ENCODE data around the gene KCNJ14.
A peak's percentile ranks its signal among the peaks of the same experiment; 100 is the strongest.

Gene KCNJ14

GRCh38 chr19:48455171-48455907 is at the start of gene KCNJ14:
KCNJ14 (plus strand) TSS chr19:48455574; CDS start chr19:48461725, 6,151 bp downstream.
- DNase-seq (ENCODE audit: low spot score) = no peak

DNA sequence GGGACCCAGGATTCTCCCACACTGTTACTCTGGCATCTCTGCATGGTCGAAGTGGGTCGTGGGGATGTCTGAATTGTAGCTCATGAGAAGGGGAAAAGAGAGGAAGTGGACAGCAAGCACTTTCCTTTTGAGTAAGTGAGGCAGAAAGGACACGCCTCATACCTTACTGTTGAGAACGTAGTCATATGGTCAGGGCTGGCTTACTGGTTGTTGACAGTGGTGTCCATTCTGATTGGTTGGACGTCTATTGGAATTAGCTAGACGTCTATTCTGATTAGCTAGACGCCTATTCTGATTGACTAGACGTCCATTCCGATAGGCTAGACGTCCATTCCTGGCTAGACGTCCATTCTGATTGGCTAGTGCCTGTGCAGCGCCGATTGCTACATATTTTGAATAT is 49.5 kb upstream of the KCNJ14 start:
- no peak for DNase-seq (ENCODE audit: low spot score)

- no peak for DNase-seq (ENCODE audit: low spot score)
These were observed 41.3 kb upstream of the KCNJ14 start for GRCh38 chr19:48413879-48414587.

- peak; percentile 49 for DNase-seq (ENCODE audit: low spot score)
These were observed 40.0 kb upstream of the KCNJ14 start for GRCh38 chr19:48415395-48415794.

GRCh38 chr19:48415806-48416221 is 39.6 kb upstream of the KCNJ14 start:
- no peak for DNase-seq (ENCODE audit: low spot score)

DNA sequence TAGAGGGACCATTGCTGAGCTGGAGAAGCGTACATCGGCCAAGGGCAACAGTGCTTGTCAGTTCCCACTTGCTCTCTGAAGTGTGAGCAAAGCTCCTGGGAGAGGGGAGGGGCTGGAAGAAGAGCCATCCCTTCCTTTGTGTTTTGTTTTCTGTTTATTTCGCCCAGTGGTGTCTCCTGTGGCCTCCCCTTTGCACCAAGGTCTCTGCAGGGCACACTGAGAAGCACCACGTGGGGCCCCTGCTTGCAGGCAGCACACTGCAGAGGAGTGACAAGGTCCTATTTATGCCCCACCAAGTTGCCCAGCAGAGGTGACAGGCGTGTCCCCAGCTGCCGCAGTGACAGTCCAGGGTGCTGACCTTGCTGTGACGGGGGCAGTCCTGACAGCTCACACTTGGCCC is 38.0 kb upstream of the KCNJ14 start:
- DNase-seq (ENCODE audit: low spot score) = no peak

GRCh38 chr19:48418317-48419064 is 36.9 kb upstream of the KCNJ14 start:
- peak; percentile 35 for DNase-seq (ENCODE audit: low spot score)

DNA sequence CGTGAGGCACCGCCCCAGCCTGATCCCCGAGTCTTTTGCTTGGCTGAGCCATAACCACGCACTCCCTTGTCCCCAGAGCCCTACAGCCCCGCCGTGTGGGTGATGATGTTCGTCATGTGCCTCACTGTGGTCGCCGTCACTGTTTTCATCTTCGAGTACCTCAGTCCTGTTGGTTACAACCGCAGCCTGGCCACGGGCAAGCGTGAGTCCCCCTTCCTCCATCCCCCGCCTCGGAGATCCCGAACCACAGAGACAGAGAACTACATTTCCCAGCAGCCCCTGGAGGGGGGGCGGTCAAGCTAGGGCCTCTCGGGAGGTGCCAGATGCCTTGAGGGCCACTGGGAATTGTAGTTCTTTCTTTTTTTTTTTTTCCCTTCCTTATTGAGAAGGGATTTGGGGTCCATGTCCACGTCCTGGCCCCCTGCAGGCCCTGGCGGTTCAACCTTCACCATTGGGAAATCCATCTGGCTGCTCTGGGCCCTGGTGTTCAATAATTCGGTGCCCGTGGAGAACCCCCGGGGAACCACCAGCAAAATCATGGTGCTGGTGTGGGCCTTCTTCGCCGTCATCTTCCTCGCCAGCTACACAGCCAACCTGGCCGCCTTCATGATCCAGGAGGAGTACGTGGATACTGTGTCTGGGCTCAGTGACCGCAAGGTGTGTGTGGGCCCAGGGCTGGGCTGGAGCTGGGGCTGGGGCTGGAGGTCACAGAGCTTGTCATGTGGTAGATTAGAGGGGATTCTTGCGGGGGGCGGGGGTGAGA is 36.0 kb upstream of the KCNJ14 start:
- DNase-seq (ENCODE audit: low spot score) = peak; percentile 65

GRCh38 chr19:48421548-48421947 is 33.8 kb upstream of the KCNJ14 start:
- DNase-seq (ENCODE audit: low spot score) = no peak

DNA sequence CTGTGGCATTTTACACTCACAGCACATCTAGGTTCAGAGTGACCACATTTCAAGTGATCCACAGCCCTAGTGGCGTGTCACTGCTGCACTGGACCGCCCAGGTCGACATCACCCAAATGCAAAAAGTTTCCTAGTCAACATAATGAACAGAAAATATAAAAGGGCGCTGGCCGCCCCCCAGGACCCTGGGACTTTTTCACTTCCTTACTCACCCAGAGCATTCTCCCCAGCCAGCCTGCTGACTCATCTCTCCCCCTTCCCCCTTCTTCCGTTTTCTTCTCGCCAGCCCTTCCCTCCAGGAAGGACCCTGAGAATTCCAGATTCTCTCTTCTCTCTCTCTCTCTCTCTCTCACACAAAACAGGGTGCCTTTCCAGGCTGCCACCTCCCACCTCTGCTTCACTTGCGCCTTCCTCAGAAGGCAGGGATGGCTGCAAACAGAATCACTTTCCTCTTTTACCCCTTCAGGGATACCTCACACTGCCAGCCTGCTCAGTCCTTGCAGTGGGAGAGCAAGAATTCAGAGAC is 30.6 kb upstream of the KCNJ14 start:
- DNase-seq (ENCODE audit: low spot score) = no peak

- no peak for DNase-seq (ENCODE audit: low spot score)
These were observed 26.7 kb upstream of the KCNJ14 start for GRCh38 chr19:48428670-48429069.

DNA sequence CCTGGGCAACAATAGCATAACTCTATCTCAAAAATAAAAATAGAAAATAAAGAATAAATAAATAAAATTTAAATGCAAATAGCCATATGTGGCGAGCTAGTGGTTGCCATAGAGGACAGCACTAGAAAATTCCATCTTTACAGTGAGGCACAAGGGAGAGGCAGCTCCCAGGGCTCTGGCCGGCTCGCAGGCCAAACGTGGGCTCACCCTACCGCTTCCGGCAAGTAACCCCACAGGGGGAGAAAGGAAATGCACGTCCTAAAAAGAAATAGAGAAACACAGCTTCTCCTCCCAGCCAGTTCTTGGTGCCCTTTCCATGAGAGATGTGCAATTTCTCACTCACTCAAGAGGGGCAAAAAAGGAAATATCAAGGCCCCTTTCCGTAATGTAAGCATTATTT is 22.0 kb upstream of the KCNJ14 start:
- no peak for DNase-seq (ENCODE audit: low spot score)

- DNase-seq (ENCODE audit: low spot score) = no peak
These were observed 18.8 kb upstream of the KCNJ14 start for GRCh38 chr19:48436586-48436985.

- no peak for DNase-seq (ENCODE audit: low spot score)
These were observed 13.9 kb upstream of the KCNJ14 start for GRCh38 chr19:48441360-48442050.

DNA sequence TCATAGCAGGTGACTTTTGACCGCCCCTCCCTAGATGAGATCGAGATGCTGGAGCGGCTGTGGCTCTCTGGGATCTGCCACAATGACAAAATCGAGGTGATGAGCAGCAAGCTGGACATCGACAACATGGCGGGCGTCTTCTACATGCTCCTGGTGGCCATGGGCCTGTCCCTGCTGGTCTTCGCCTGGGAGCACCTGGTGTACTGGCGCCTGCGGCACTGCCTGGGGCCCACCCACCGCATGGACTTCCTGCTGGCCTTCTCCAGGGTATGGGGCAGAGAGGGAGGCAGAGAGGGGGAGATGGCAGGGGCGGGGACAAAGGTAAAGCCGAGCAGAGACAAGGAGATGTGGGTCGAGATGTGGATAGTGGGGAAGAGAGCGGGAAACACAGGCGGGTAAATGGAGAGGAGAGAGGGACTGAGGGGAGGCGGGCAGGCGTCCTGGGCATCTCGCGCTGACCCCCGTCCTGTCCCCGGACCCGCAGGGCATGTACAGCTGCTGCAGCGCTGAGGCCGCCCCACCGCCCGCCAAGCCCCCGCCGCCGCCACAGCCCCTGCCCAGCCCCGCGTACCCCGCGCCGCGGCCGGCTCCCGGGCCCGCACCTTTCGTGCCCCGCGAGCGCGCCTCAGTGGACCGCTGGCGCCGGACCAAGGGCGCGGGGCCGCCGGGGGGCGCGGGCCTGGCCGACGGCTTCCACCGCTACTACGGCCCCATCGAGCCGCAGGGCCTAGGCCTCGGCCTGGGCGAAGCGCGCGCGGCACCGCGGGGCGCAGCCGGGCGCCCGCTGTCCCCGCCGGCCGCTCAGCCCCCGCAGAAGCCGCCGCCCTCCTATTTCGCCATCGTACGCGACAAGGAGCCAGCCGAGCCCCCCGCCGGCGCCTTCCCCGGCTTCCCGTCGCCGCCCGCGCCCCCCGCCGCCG is 13.0 kb upstream of the KCNJ14 start:
- no peak for DNase-seq (ENCODE audit: low spot score)

- no peak for DNase-seq (ENCODE audit: low spot score)
These were observed 12.1 kb upstream of the KCNJ14 start for GRCh38 chr19:48443256-48443655.

- DNase-seq (ENCODE audit: low spot score) = no peak
These were observed 11.6 kb upstream of the KCNJ14 start for GRCh38 chr19:48443731-48444128.

DNA sequence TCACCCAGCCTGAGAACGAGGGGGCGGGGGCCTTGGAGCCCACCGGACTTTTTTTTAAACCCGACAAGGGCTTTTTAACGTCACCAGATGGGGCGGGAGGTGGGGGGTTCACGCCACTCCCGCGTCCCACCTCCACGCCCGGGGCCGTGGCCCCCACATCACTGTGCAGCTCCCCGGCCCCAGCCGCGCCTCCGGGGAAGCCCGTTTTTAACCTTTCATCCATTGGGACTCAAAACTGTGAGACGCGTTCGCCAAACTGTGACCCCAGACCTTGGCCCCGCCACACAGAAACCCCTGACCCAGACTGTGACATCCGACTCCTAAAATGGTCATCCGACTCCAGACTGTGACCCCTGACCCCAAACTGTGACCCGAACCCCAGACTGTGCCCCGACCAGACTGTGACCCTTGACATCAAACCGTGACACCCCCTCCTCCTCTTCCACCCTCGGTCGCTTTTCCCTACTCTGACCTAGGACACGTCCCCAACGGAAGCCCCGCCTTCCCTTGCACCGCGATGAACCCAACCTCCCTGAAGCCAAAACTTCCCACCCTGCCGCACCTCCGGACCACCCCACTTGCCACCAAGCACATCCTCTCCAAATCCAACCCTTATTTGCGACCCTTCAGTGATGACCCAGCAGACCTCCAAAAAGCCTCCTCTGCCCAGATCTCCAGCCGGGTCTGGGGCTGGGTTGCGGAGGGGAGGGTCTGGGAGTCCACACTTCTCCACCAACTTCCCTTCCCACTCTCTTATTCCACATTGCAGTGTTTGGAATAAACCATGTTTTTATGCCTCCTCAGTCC is 11.0 kb upstream of the KCNJ14 start:
- no peak for DNase-seq (ENCODE audit: low spot score)

- DNase-seq (ENCODE audit: low spot score) = no peak
These were observed 10.5 kb upstream of the KCNJ14 start for GRCh38 chr19:48444936-48445200.

DNA sequence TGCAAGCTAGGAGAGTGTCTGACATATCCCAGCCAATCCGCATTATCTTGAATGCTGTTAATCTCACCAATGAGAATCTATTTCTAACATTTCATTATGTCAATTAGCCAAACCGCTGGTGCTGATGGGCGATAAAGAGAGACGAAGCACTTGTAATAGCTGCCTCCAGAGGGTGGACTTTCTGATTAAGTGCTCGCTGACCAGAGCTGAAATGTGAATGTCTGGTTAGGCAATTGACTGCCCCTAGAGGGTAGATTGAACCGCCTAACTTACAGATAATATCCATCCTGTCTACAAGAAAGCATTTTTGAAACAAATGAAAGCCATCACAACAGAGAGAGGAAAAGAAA is 10.1 kb upstream of the KCNJ14 start:
- DNase-seq (ENCODE audit: low spot score) = no peak
